Neural progenitor cell (in vitro differentiated cells): ENCODE results near the gene RAD1. TPM values are rescaled to one million over a fixed set of nuclear protein-coding genes. Genes with fewer than 3 reads are reported as not detected.

Source experiments
- DNase-seq: peaks from one replicate; pipeline ENCODE4 v3.0.0-alpha.2; 2016; ENCODE audit warnings: low spot score
- H2AFZ ChIP-seq: fragments of 200-600 bp; sonication (generic); replicated peaks from 2 replicates; pipeline ENCODE4 v1.6.1; 2016; ENCODE audit warnings: antibody characterized with exemption
- H3F3A ChIP-seq: fragments of 200-600 bp; sonication (generic); 2 replicates; pipeline ENCODE4 v1.6.1; 2016; ENCODE audit warnings: antibody characterized with exemption, low read depth
- H3K27ac ChIP-seq: fragments of 200-600 bp; sonication (generic); 2 replicates; pipeline ENCODE4 v1.5.1; 2016; ENCODE audit warnings: mild to moderate bottlenecking
- H3K27me3 ChIP-seq: fragments of 200-600 bp; sonication (generic); 2 replicates; pipeline ENCODE4 v1.6.1; 2016; ENCODE audit warnings: mild to moderate bottlenecking, moderate library complexity
- H3K36me3 ChIP-seq: fragments of 200-600 bp; sonication (generic); 2 replicates; pipeline ENCODE4 v1.5.1; 2016
- H3K4me1 ChIP-seq: fragments of 200-600 bp; sonication (generic); 2 replicates; pipeline ENCODE4 v1.6.1; 2016; ENCODE audit warnings: mixed run types
- H3K4me2 ChIP-seq: fragments of 200-600 bp; sonication (generic); 2 replicates; pipeline ENCODE4 v1.6.1; 2016
- H3K4me3 ChIP-seq: fragments of 200-600 bp; sonication (generic); 2 replicates; pipeline ENCODE4 v1.5.1; 2016
- H3K79me2 ChIP-seq: fragments of 200-600 bp; sonication (generic); 2 replicates; pipeline ENCODE4 v1.6.1; 2016; ENCODE audit warnings: low read depth
- H3K9ac ChIP-seq: fragments of 200-600 bp; sonication (generic); 2 replicates; pipeline ENCODE4 v1.6.1; 2016
- H3K9me3 ChIP-seq: fragments of 200-600 bp; sonication (generic); 2 replicates; pipeline ENCODE4 v1.5.1; 2016; ENCODE audit warnings: low read depth
- H4K20me1 ChIP-seq: fragments of 200-600 bp; sonication (generic); 2 replicates; pipeline ENCODE4 v1.6.1; 2016; ENCODE audit warnings: low read depth
- H3K27ac Mint-ChIP-seq: 3 replicates; pipeline ENCODE4 v1.8.0; 2021; ENCODE audit warnings: mixed read lengths
- H3K27me3 Mint-ChIP-seq: 2 replicates; pipeline ENCODE4 v1.8.0; 2022; ENCODE audit warnings: low read depth, mild to moderate bottlenecking, inconsistent platforms, moderate library complexity, mixed read lengths; ENCODE audit not compliant: insufficient read depth
- H3K36me3 Mint-ChIP-seq: 3 replicates; pipeline ENCODE4 v1.8.0; 2021; ENCODE audit warnings: mixed read lengths
- H3K4me1 Mint-ChIP-seq: 3 replicates; pipeline ENCODE4 v1.8.0; 2021; ENCODE audit warnings: mixed read lengths
- H3K4me3 Mint-ChIP-seq: 3 replicates; pipeline ENCODE4 v1.8.0; 2021; ENCODE audit warnings: mild to moderate bottlenecking, moderate library complexity, mixed read lengths
- H3K9me3 Mint-ChIP-seq: 3 replicates; pipeline ENCODE4 v1.8.0; 2020; ENCODE audit warnings: mixed read lengths
- EZH2 ChIP-seq: fragments of 200-600 bp; sonication (generic); IDR thresholded peaks from 2 replicates; pipeline ENCODE4 v1.6.1; 2017; ENCODE audit warnings: antibody characterized with exemption, mild to moderate bottlenecking, moderate library complexity
- EZH2phosphoT487 ChIP-seq: fragments of 200-600 bp; sonication (generic); IDR thresholded peaks from 2 replicates; pipeline ENCODE4 v1.6.1; 2017; ENCODE audit warnings: antibody characterized with exemption
- total RNA-seq: library from RNA; depleted of rRNA; stranded (reverse); fragments of >200 nt; gene quantifications from 2 replicates; pipeline ENCODE4 v1.2.3, GENCODE V29; 2015; ENCODE audit warnings: low replicate concordance
- TF ChIP-seq, protein P1 (sequence below): fragments of 200-600 bp; sonication (generic); IDR thresholded peaks from 2 replicates; pipeline ENCODE4 v1.5.1; 2017; ENCODE audit warnings: antibody characterized with exemption, mild to moderate bottlenecking

The RAD1 gene
- total RNA-seq, 1 donor from 2014 or later = 40.6 TPM

GRCh38 chr5:34913072-34913471, 2.2 kb downstream of the RAD1 start:
- peaks cover 19% of the 10 kb centered on the region for H3K36me3 ChIP-seq
- peak overlapping the region; percentile 93 for H3K4me2 ChIP-seq
- H3F3A ChIP-seq = peaks cover 8% of the 10 kb centered on the region
- no peak overlapping the region for H2AFZ ChIP-seq
- H3K27ac Mint-ChIP-seq = no peak overlapping the region
- H3K4me1 Mint-ChIP-seq = peaks cover 21% of the 10 kb centered on the region
- H3K4me3 Mint-ChIP-seq = no peak overlapping the region
- H3K9me3 Mint-ChIP-seq = no peaks in the 10 kb centered on the region
- H3K4me3 ChIP-seq = peak overlapping the region; percentile 81
- no peak overlapping the region for H3K27ac ChIP-seq
- H3K4me1 ChIP-seq = peaks cover 17% of the 10 kb centered on the region
- H3K9me3 ChIP-seq = no peaks in the 10 kb centered on the region
- H3K9ac ChIP-seq = no peak overlapping the region
- peaks cover 5% of the 10 kb centered on the region for H3K27me3 Mint-ChIP-seq
- no peak for DNase-seq
- H3K79me2 ChIP-seq = peaks cover 63% of the 10 kb centered on the region
- no peaks in the 10 kb centered on the region for H4K20me1 ChIP-seq
- no peak for TF ChIP-seq EZH2phosphoT487
- TF ChIP-seq EZH2 = no peak
- TF ChIP-seq, protein P1, sequence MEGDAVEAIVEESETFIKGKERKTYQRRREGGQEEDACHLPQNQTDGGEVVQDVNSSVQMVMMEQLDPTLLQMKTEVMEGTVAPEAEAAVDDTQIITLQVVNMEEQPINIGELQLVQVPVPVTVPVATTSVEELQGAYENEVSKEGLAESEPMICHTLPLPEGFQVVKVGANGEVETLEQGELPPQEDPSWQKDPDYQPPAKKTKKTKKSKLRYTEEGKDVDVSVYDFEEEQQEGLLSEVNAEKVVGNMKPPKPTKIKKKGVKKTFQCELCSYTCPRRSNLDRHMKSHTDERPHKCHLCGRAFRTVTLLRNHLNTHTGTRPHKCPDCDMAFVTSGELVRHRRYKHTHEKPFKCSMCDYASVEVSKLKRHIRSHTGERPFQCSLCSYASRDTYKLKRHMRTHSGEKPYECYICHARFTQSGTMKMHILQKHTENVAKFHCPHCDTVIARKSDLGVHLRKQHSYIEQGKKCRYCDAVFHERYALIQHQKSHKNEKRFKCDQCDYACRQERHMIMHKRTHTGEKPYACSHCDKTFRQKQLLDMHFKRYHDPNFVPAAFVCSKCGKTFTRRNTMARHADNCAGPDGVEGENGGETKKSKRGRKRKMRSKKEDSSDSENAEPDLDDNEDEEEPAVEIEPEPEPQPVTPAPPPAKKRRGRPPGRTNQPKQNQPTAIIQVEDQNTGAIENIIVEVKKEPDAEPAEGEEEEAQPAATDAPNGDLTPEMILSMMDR = no peak
- H3K36me3 Mint-ChIP-seq = peaks cover 15% of the 10 kb centered on the region
- H3K27me3 ChIP-seq = no peaks in the 10 kb centered on the region

GRCh38 chr5:34905564-34905963, 9.7 kb downstream of the RAD1 start:
- H3K36me3 Mint-ChIP-seq = peaks cover 6% of the 10 kb centered on the region
- Histone ChIP-seq H3K4me2 (no peak overlapping the region), H3K4me3 (no peak overlapping the region), H2AFZ (no peak overlapping the region), H3K27me3 (no peaks in the 10 kb centered on the region), H3K9ac (no peak overlapping the region), H3F3A (no peaks in the 10 kb centered on the region), H3K9me3 (no peaks in the 10 kb centered on the region), H3K36me3 (peaks cover 6% of the 10 kb centered on the region), H4K20me1 (no peaks in the 10 kb centered on the region), H3K4me1 (no peaks in the 10 kb centered on the region), H3K27ac (no peak overlapping the region), H3K79me2 (no peaks in the 10 kb centered on the region)
- DNase-seq = no peak
- no peaks in the 10 kb centered on the region for H3K4me1 Mint-ChIP-seq
- no peak for TF ChIP-seq EZH2
- TF ChIP-seq, protein P1 = peak; percentile 59
- H3K9me3 Mint-ChIP-seq = no peaks in the 10 kb centered on the region
- no peak overlapping the region for H3K4me3 Mint-ChIP-seq
- H3K27me3 Mint-ChIP-seq = no peaks in the 10 kb centered on the region
- no peak overlapping the region for H3K27ac Mint-ChIP-seq

GRCh38 chr5:34903260-34903659, 12.0 kb downstream of the RAD1 start:
- peaks cover 2% of the 10 kb centered on the region for H3K27me3 Mint-ChIP-seq

DNA sequence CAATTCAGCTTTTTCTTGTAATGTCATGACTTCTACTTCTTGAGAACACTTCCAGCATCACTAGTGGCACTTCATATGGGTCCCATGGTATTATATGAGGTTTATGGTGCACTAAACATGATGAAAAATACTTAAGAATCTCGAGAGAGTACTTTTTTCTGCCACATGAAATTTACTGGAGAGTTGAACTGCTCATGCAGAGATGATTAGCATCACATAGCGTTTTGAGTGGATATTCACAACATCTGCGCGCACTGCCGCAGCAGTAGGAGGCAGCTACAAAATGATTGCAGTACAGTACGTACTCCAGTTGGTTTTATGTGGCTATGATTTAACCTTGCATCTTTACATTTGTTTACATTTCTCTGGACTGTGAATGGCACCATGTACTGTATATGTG, 14.7 kb downstream of the RAD1 start:
- Histone ChIP-seq H4K20me1 (no peaks in the 10 kb centered on the region), H3K9ac (no peak overlapping the region), H3K36me3 (no peaks in the 10 kb centered on the region), H3K4me1 (no peaks in the 10 kb centered on the region), H3K27ac (no peak overlapping the region), H3F3A (peaks cover 6% of the 10 kb centered on the region), H2AFZ (no peak overlapping the region), H3K79me2 (no peaks in the 10 kb centered on the region), H3K4me2 (no peak overlapping the region), H3K27me3 (no peaks in the 10 kb centered on the region), H3K9me3 (no peaks in the 10 kb centered on the region), H3K4me3 (no peak overlapping the region)
- DNase-seq = no peak
- no peak for TF ChIP-seq EZH2phosphoT487
- TF ChIP-seq, protein P1 = no peak
- no peak for TF ChIP-seq EZH2
- Mint-ChIP-seq H3K36me3 (peaks cover 5% of the 10 kb centered on the region), H3K27me3 (peaks cover 2% of the 10 kb centered on the region), H3K4me3 (no peak overlapping the region), H3K9me3 (no peaks in the 10 kb centered on the region), H3K27ac (no peak overlapping the region), H3K4me1 (no peaks in the 10 kb centered on the region)

More at GRCh38 chr5:34903260-34903659, 12.0 kb downstream of the RAD1 start:
- H3K4me2 ChIP-seq = no peak overlapping the region
- Mint-ChIP-seq H3K4me1 (no peaks in the 10 kb centered on the region), H3K9me3 (no peaks in the 10 kb centered on the region), H3K36me3 (peaks cover 3% of the 10 kb centered on the region), H3K27ac (no peak overlapping the region), H3K4me3 (no peak overlapping the region)
- H2AFZ ChIP-seq = no peak overlapping the region
- no peaks in the 10 kb centered on the region for H3K9me3 ChIP-seq
- H3K79me2 ChIP-seq = no peaks in the 10 kb centered on the region
- H3K4me1 ChIP-seq = no peaks in the 10 kb centered on the region
- peaks cover 6% of the 10 kb centered on the region for H3F3A ChIP-seq
- no peak overlapping the region for H3K4me3 ChIP-seq
- H3K27ac ChIP-seq = no peak overlapping the region
- no peaks in the 10 kb centered on the region for H3K27me3 ChIP-seq
- no peak for DNase-seq
- TF ChIP-seq EZH2phosphoT487 = no peak
- no peak for TF ChIP-seq EZH2
- no peaks in the 10 kb centered on the region for H3K36me3 ChIP-seq
- H4K20me1 ChIP-seq = no peaks in the 10 kb centered on the region
- no peak overlapping the region for H3K9ac ChIP-seq
